Measurements from ENCODE around the gene TAF7.

Gene TAF7

GRCh38 chr5:141359790-141360426, 39.3 kb upstream of the TAF7 start, which contains the start of gene PCDHGB2:
TSS of gene PCDHGB2 (plus strand) at chr5:141359994. CDS start at chr5:141360136, 142 bp downstream.
- H3K36me3 ChIP-seq (ENCODE audit: low read length), result peaks cover 10% of the 10 kb centered on the region; the same call in 1 of the 2 replicates
- H4K20me1 ChIP-seq (ENCODE audit: low read depth, low read length), result no peaks in the 10 kb centered on the region
- peaks cover 27% of the 10 kb centered on the region; the same call in 1 of the 2 replicates for H3K9me3 ChIP-seq (ENCODE audit: insufficient read depth, low read length)
- H2AFZ ChIP-seq (ENCODE audit: low read depth, low read length, severe bottlenecking), result peak within 1 kb of the TSS; percentile 89
- H3K9me2 ChIP-seq (replicated peaks; ENCODE audit: insufficient read depth, low read length), result no peaks in the 10 kb centered on the region
- H3K79me2 ChIP-seq (ENCODE audit: insufficient read depth, low read length), result no peaks in the 10 kb centered on the region
- peak within 1 kb of the TSS; percentile 58 for H3K9ac ChIP-seq (ENCODE audit: low read length)
- H3K4me2 ChIP-seq (ENCODE audit: low read depth, low read length, poor library complexity, severe bottlenecking), result peak within 1 kb of the TSS; percentile 58
- H3F3A ChIP-seq (ENCODE audit: insufficient read depth), result peaks cover 4% of the 10 kb centered on the region; the same call in 1 of the 2 replicates
- peak within 1 kb of the TSS; percentile 65 for H3K4me3 ChIP-seq (ENCODE audit: insufficient read depth, low read length, poor library complexity, severe bottlenecking)
- peak; percentile 76 for TF ChIP-seq CTCF (IDR thresholded peaks at IDR 0.05; ENCODE audit: insufficient read depth, low read length, poor library complexity, severe bottlenecking)
- TF ChIP-seq EZH2phosphoT487 (conservative IDR thresholded peaks at IDR 0.05; ENCODE audit: low read length), result no peak
- no peaks in the 10 kb centered on the region for H3K27me3 ChIP-seq (ENCODE audit: low read length)
- 0 out of 2 replicates have a peak within 1 kb of the TSS, but pooled peaks have one; percentile 17 for H3K27ac ChIP-seq (ENCODE audit: low read depth, low read length)

GRCh38 chr5:141356950-141357349, 36.4 kb upstream of the TAF7 start:
- H3K9me2 ChIP-seq (replicated peaks; ENCODE audit: insufficient read depth, low read length), result no peaks in the 10 kb centered on the region
- H3K36me3 ChIP-seq (ENCODE audit: low read length), result no peaks in the 10 kb centered on the region; the same call in 1 of the 2 replicates
- no peak for TF ChIP-seq EZH2phosphoT487 (conservative IDR thresholded peaks at IDR 0.05; ENCODE audit: low read length)
- TF ChIP-seq CTCF (IDR thresholded peaks at IDR 0.05; ENCODE audit: insufficient read depth, low read length, poor library complexity, severe bottlenecking), result no peak
- H3K27ac ChIP-seq (ENCODE audit: low read depth, low read length), result no peak overlapping the region
- no peak overlapping the region for H3K9ac ChIP-seq (ENCODE audit: low read length)
- H3K27me3 ChIP-seq (ENCODE audit: low read length), result no peaks in the 10 kb centered on the region
- H3K4me2 ChIP-seq (ENCODE audit: low read depth, low read length, poor library complexity, severe bottlenecking), result no peak overlapping the region
- no peak overlapping the region for H2AFZ ChIP-seq (ENCODE audit: low read depth, low read length, severe bottlenecking)
- no peaks in the 10 kb centered on the region for H3K79me2 ChIP-seq (ENCODE audit: insufficient read depth, low read length)
- no peak overlapping the region for H3K4me3 ChIP-seq (ENCODE audit: insufficient read depth, low read length, poor library complexity, severe bottlenecking)
- H3K9me3 ChIP-seq (ENCODE audit: insufficient read depth, low read length), result peaks cover 11% of the 10 kb centered on the region; the same call in 1 of the 2 replicates
- 0 out of 2 replicates have a peak, but pooled peaks cover 5% of the 10 kb centered on the region for H3F3A ChIP-seq (ENCODE audit: insufficient read depth)
- no peaks in the 10 kb centered on the region for H4K20me1 ChIP-seq (ENCODE audit: low read depth, low read length)

GRCh38 chr5:141356133-141356532, 35.5 kb upstream of the TAF7 start:
- no peak overlapping the region for H2AFZ ChIP-seq (ENCODE audit: low read depth, low read length, severe bottlenecking)
- no peaks in the 10 kb centered on the region for H3K27me3 ChIP-seq (ENCODE audit: low read length)
- no peaks in the 10 kb centered on the region for H3K79me2 ChIP-seq (ENCODE audit: insufficient read depth, low read length)
- H3K4me2 ChIP-seq (ENCODE audit: low read depth, low read length, poor library complexity, severe bottlenecking), result no peak overlapping the region
- H3K36me3 ChIP-seq (ENCODE audit: low read length), result no peaks in the 10 kb centered on the region; the same call in 1 of the 2 replicates
- no peaks in the 10 kb centered on the region for H4K20me1 ChIP-seq (ENCODE audit: low read depth, low read length)
- H3K27ac ChIP-seq (ENCODE audit: low read depth, low read length), result no peak overlapping the region
- H3K4me3 ChIP-seq (ENCODE audit: insufficient read depth, low read length, poor library complexity, severe bottlenecking), result no peak overlapping the region
- peaks cover 7% of the 10 kb centered on the region; the same call in 1 of the 2 replicates for H3K9me3 ChIP-seq (ENCODE audit: insufficient read depth, low read length)
- TF ChIP-seq EZH2phosphoT487 (conservative IDR thresholded peaks at IDR 0.05; ENCODE audit: low read length) (no peak), CTCF (IDR thresholded peaks at IDR 0.05; ENCODE audit: insufficient read depth, low read length, poor library complexity, severe bottlenecking) (no peak)
- no peak overlapping the region for H3K9ac ChIP-seq (ENCODE audit: low read length)
- 0 out of 2 replicates have a peak, but pooled peaks cover 5% of the 10 kb centered on the region for H3F3A ChIP-seq (ENCODE audit: insufficient read depth)
- no peaks in the 10 kb centered on the region for H3K9me2 ChIP-seq (replicated peaks; ENCODE audit: insufficient read depth, low read length)

Measured in SU-DHL-6 (cell line).